Measurements from ENCODE around the gene HABP4.

Gene HABP4

DNA sequence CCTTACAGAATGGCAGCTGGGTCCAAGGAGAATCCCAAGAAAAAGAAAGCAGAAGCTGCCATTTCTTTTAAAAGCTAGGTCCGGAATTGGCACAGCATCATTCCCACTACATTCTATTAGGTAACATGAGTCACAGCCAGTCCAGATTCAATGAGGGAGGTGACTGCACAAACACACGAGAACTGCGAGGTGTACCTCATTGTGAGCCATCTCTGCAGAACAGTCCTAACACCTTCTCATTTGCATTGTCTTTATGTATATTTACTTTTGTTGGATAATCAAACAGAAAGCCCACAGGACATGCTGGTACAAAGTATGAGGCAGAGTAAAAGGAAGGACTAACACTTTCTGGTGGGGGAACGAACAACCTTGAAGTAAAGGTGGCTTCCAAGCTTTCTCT, 14.6 kb upstream of the HABP4 start:
- DNase-seq (ENCODE audit: low spot score): no peak

- DNase-seq (ENCODE audit: low spot score): no peak
Measured at GRCh38 chr9:96436063-96436455, 13.9 kb upstream of the HABP4 start.

DNA sequence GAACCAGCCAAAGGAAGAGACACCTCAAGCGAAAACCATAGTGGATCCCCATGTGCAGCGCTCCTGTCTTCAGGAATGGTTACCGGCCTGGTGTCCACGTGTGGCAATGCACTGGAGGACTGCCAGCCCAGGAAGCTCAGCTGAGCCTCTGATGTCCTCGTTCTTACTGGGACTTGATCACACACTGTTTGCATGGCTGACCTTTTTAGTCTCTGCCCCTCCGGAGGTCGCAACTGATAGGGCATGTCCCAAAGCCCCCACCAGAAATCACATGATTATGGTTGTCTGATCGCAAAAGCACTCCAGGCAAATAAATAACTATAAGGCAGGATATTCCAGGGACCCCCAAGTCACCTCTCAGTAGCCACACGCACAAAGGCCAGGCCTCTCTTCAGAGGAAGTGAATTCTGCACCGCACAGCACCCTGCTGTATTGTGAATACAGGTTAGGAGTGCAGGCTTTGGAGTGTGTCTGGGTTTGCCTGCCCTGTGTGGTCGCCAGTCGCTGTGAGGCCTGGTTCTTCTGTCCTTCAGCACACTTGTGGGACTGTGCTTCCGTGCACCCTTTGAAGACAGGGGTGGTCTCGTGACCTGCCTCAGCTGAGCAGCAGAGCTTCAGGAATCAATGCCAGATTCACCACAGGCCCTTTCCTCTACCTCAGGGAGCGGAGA, 13.4 kb upstream of the HABP4 start:
- no peak for DNase-seq (ENCODE audit: low spot score)

DNA sequence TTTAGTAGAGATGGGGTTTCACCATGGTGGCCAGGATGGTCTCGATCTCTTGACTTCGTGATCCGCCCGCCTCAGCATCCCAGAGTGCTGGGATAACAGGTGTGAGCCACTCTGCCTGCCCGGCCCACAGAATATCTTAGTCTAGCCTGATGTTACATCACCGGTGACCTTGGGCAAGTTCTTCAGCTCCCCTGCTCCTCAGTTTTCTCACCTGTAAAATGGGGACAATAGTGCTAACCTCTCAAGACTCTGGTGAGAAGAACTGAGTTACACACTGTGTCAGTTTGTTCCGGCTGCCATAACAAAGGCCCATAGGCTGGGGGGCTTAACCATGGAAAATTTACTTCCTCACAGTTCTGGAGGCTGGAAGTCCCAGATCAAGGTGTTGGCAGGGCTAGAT, 12.5 kb upstream of the HABP4 start:
- no peak for DNase-seq (ENCODE audit: low spot score)

- no peak for DNase-seq (ENCODE audit: low spot score)
Measured at GRCh38 chr9:96440671-96441199, 9.2 kb upstream of the HABP4 start.

DNA sequence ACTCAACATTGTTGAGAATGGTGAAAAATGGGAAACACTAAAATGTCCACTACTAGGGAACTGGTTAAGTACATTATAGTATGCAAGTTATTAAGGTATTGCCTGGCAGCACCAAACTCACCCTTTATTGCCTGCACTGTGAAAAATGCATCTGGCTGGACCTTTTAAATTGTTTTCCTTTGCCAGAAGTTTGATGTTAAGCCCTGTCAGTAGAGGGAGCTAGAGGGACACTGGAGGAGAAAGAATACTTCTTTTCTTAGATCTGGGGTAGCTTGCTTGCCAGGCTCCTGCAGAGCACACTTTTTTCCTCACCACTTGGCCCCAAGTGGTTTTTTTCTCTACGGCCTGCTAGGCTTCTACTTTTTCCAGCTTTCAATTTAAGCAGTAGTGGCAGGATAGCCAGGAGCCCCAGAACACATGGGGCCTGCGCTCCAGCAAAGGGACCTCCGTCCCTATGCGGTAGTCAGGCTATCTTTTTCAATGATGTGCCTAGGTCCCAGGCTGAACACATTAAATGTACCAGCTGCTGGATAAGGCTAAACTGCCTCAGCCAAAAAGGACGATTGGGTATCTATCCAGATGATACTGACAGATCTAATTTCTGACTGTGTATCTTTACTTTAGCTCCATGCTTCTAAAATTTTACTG, 8.0 kb upstream of the HABP4 start:
- DNase-seq (ENCODE audit: low spot score): peak; percentile 58

- no peak for DNase-seq (ENCODE audit: low spot score)
Measured at GRCh38 chr9:96442491-96442890, 7.5 kb upstream of the HABP4 start.

DNA sequence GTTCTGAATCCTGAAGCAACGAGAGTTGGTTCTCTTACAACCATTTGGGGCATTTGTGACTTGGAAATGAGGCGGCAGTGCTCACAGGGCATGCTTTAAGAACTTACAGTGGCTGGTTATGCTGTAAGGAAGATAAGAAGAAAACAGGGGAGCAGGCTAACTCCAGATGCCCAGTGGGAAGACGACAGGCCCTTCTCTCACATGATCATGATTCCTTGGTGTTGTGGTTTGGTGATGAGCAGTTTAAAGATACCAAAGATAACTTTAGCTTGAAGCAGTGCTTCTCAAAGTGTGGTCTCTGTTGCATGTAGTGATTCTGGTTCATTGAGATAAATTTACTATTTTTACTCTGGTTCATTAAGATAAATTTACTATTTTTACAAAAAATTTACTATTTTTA, 2.6 kb upstream of the HABP4 start:
- DNase-seq (ENCODE audit: low spot score): no peak

GRCh38 chr9:96448546-96449170, 1.3 kb upstream of the HABP4 start:
- peak; percentile 14 for DNase-seq (ENCODE audit: low spot score)

DNA sequence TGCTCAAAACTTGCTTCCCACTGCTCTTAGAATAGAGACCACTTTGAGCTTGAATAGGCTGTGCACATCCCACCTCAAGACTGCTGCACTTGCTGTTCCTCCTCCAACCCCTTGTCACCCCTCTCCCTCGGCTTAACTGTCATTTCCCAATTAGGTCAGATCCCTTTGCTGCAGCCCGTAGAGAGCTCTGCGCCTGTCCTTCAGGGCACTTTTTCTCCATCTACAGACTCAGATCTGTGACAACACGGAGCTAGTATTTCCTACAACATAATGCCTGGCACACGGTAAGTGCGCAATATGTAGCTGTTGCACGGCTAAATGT, 485 bp upstream of the HABP4 start:
- no peak for DNase-seq (ENCODE audit: low spot score)

DNA sequence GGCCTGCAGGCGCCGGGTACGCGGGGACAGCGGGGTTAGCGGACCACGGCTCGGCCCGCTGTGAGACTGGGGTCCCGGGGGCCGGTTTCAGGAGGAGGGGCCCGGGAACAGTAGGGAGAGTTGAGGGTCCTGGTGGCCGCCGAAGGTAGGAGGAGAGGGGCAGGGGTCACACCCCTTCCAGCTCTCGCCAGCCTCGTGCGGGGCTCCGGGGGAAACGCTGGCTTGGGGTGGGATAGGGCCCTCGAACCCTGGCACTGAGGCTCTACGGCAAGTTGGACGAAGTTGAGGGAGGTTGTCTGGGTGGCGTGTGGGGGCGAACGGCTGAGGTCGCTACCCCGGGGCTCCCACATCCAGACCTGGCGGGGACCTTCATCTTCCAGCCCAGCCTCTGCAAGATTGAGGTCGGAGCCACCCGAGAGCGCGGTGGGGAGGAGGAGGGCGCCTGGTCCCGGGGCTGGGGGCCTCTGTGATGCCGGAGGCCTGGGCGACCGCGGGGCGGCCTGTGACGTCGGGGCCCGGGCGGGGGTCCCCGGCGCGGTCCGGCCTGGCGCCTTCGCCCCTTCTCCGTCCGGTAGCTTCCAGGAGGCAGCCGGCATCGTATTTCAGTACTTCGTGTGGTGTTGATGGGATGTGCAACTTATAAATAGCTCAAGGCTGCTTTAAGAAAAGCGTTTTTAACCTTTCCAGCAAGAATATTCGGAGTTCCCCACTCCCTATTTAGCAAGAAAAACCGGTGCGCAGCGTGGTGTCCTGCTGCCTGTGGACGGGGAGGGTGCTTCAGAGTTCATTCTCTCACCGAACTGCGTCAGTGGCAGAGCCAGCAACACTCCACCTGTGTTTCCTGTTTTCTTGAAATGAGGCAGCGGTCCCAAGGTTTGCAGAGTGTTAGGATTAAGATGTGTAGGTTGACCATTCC, 902 bp downstream of the HABP4 start:
- peak; percentile 56 for DNase-seq (ENCODE audit: low spot score)

DNA sequence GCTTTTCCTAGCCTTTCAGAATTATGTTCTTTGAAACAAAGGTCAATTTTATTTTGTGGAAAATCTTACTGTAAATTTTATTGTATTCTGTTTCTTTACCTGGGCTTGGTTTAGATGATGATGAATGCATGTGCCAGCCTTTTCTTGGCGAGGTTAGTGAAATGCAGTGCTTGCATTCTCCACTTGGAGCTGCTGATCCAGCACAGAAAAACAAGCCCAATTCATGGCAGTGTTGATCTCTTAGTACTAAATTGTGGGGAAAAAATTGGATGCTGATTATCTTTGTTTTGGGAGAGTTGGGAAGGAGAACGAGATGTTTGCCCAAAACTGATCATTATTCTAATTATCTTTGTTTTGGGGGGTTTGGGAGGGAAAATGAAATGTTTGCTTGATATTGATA, 3.7 kb downstream of the HABP4 start:
- peak; percentile 57 for DNase-seq (ENCODE audit: low spot score)

DNA sequence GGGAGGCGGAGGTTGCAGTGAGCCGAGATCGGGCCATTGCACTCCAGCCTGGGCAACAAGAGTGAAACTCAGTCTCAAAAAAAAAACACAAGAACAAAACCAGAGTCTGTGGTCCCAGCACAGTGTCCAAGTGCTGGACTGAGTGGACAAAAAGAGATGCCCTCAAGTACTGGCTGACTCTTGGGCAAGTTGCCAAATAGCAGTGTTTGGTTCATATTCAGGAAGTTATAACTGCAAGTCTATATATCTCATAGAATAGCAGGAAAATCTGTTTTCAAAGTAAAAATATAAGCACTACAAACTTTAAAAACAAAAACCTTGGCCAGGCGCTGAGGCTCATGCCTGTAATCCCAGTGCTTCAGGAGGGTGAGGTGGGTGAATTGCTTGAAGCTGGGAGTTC, 7.3 kb downstream of the HABP4 start:
- DNase-seq (ENCODE audit: low spot score): no peak

GRCh38 chr9:96458226-96458625, 8.3 kb downstream of the HABP4 start:
- DNase-seq (ENCODE audit: low spot score): no peak

- DNase-seq (ENCODE audit: low spot score): peak; percentile 32
Measured at GRCh38 chr9:96459268-96460007, 9.5 kb downstream of the HABP4 start.

DNA sequence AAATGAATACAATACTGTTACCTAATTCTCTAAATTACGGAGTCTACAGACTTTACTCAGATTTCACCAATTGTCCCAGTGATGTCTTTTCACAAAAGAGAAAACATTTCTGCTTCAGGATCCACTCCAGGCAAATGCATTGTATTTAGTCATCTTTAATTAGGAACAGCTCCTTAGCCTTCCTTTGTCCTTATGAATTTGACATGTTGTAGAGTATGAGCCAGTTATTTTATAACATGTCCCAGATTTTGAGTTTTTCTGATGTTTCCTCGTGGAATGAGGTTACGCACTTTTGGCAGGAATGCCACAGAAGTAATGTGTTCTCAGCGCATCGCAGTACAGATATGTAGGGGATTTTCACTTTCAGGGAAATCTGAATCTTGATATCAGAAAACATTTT, 10.5 kb downstream of the HABP4 start:
- DNase-seq (ENCODE audit: low spot score): no peak

DNA sequence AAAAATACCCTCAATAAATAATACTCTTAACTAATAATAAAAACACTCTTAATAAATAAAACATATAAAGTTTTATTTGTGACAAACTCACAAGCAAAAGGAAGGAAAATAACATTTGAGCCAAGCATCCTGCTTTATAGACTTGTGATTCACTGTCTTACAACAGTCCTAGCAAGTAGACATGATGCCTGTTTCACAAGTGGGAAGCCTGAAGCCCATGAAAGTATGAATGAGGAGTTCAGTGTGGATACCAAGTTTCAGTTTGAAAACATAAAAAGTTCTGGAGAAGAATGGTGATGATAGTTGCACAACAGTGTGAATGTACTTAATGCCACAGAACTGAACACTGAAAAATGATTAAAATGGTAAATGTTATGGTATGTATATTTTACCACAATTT, 10.9 kb downstream of the HABP4 start:
- no peak for DNase-seq (ENCODE audit: low spot score)

GRCh38 chr9:96461336-96461735, 11.4 kb downstream of the HABP4 start:
- DNase-seq (ENCODE audit: low spot score): no peak

GRCh38 chr9:96462541-96462940, 12.6 kb downstream of the HABP4 start:
- DNase-seq (ENCODE audit: low spot score): no peak

DNA sequence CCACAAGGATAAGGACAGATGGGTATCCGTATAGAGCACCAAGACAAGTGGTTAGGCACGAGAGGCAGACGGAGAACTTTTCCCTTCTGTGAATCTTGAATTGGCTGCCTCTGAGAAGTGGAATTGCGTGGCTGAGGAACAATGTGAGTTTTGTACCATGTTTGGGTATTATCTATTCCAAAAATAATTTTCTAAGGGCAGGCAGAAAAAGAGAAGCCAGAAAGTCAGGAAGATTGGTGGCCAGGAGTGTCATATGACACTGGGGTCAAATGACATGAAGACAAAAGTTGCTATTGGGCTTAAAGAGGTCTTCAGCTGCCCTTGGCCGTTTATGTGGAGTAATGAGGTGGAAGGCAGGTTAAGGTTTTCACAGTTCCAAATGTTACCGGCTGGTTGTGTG, 14.5 kb downstream of the HABP4 start:
- no peak for DNase-seq (ENCODE audit: low spot score)

DNA sequence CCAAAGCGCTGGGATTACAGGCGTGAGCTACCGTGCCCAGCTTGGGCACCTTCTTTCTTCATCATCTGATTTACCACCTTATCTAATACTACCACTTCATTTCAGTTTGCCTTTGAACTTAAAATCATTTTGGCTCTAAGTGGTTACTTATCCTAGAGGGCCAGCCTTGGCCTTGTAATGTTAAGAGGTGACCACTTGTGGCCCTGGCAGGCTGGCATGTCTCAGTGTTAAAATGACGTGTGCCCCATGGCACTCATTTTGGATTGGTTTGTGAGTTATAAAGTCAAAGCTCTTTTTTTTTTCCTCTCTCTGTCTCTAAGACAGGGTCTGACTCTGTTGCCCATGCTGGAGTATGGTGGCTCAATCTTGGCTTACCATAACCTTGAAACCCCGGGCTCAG, 17.8 kb downstream of the HABP4 start:
- no peak for DNase-seq (ENCODE audit: low spot score)

DNA sequence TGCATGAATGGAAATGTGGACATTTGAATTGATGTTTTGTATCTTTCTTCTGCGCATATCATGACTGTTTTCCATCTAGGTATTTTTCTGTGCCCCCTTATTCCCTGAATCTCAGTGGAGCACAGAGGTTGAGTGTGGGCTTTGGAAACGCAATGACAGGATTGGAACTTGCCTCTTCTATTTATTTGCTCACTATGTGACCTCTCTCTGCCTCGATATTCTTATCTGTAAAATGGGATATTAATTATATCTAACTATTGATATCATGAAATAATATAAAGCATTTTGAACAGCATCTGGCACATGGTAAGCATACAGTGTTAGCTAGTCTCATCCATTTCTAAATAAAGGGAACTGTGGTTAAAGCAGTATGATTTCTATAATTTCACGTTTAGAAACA, 26.0 kb downstream of the HABP4 start:
- no peak for DNase-seq (ENCODE audit: low spot score)
